Measurements from ENCODE around the gene AMTN.

Gene AMTN

DNA sequence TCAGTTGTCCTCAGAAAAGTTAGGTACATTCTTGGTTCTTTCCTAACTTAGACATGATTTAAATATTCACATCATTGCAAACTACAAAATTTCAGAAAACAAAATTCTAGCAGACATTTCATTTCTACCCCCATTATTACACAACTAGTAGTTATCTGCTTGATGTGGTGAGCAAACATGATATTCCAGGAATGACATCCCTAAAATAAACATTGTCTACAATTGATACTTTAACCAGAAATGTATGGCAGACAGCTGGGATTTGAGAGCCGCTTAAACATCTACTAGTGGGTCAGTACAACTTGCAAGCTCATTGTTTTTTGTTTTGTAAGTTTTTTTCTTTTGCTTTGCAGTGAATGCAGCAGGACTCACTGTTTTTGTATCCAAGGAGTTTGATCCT lies 41.6 kb downstream of the AMTN start:
- DNase-seq (ENCODE audit: low read depth in 2 of 2) = no peak

DNA sequence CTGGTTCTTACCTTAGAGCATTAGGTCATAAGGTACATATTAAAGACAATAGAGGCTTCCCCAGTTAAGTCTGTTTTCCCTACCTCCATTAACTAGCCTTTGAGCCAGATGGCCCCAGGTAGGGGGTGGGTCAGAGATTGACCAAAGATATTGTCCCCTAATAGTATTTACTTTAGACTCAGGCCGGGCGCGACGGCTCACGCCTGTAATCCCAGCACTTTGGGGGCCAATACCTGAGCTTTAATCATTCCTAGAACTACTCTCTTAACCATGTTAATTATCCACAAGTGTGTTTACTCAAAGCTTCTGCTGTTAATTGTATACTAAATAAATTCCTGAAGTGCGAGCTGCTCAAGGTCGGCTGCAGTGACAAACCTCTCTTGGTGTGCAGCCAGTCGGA lies 45.7 kb downstream of the AMTN start:
- DNase-seq (ENCODE audit: low read depth in 2 of 2) = no peak

GRCh38 chr4:70570796-70571195 lies 52.4 kb downstream of the AMTN start:
- DNase-seq (ENCODE audit: low read depth in 2 of 2) = no peak

DNA sequence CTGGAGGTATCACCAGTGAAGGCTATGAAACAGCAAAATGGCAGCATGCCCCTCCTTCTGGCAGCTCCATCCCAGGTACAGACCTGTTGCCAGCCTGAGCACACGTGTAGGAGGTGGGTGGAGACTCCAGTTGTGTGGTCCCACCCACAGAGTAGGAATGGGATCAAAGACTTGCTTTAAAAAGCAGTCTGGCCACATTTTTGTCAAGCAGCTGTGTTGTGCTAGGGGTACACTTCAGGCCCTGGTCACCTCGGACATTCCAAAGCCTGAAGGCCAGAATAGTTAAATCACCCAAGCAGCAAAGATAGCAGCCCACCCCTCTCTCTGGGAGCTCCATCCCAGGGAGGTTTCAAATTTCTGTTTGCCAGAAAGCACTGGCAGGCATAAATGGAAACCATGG lies 53.4 kb downstream of the AMTN start:
- no peak for DNase-seq (ENCODE audit: low read depth in 2 of 2)

- no peak for DNase-seq (ENCODE audit: low read depth in 2 of 2)
Observed at GRCh38 chr4:70575964-70576363, 57.6 kb downstream of the AMTN start.

- DNase-seq (ENCODE audit: low read depth in 2 of 2) = no peak
Observed at GRCh38 chr4:70577220-70577927, 59.0 kb downstream of the AMTN start.

DNA sequence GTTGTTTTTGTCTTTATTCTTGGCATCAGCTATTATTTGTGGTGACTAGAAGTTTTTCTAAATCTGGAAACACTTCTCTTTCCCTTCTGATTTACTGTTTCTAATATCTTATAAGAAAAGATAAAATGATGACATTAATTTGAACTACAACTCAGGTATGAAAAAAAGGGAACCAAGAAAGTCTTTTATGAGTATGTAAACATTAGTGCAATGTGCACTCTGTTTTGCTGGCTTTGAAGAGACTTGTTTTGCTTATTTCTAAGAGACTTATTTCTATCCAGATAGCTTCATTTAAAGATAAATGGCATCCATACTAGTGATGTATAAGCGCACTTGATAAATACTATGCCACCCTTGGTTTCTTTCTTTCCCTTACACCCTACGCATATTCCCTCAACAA lies 63.6 kb downstream of the AMTN start:
- no peak for DNase-seq (ENCODE audit: low read depth in 2 of 2)

All from stimulated activated CD4-positive, alpha-beta T cell treated with anti-CD3 and anti-CD28 coated beads, Interleukin-1b, Interleukin-23, amount 100 ng/mL, for 4 hours (primary cell).